GM19238 (cell line): ENCODE data around the gene KRTAP5-9.
"Not testable (repeated sequence)": the region's sequence is repeated elsewhere in the genome, so short reads cannot be mapped to it uniquely, and the experiment has no call there.

Source experiments
- DNase-seq: peaks from one replicate; pipeline ENCODE4 v3.0.0; 2011; ENCODE audit warnings: low spot score; ENCODE audit not compliant: insufficient read length

KRTAP5-9 gene

GRCh38 chr11:71582969-71583368, 34.7 kb downstream of the KRTAP5-9 start:
- DNase-seq, result not testable (repeated sequence)

- DNase-seq, result not testable (repeated sequence)
These were observed 37.5 kb downstream of the KRTAP5-9 start for GRCh38 chr11:71585673-71586072.

DNA sequence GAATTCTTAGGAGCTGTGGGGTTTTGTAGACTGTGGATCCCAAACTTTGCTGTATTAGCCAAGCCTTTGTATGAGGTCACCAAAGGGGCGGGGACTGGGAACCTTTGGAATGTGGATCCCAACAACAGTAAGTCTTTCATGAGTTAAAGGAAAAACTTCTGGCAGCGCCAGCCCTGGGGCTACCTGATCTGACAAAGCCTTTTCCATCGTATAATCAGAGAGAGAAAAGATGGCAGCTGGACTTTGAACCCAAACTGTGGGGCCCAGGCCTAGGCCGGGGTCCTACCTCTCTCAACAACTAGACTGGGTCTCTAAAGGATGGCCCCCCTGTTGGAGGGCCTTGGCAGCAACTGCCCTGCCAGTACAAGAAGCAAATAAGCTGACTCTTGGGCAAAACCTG, 40.1 kb downstream of the KRTAP5-9 start:
- DNase-seq, result not testable (repeated sequence)

- DNase-seq, result not testable (repeated sequence)
These were observed 40.8 kb downstream of the KRTAP5-9 start for GRCh38 chr11:71588822-71589545.

GRCh38 chr11:71589546-71589920, 41.3 kb downstream of the KRTAP5-9 start:
- not testable (repeated sequence) for DNase-seq
